Stomach (tissue), 9 donors: ENCODE measurements around the gene FBXO38. TPM values are rescaled to one million over a fixed set of nuclear protein-coding genes. Genes with fewer than 3 reads are reported as not detected.

Experiments
- DNase-seq, 2 donors: peaks; one replicate each; pipeline versions ENCODE4 v3.0.0 to v3.0.0-alpha.2; 2013 to 2019
- H3K27ac ChIP-seq, 5 donors: fragments of 200-600 bp in 4 of 5; sonication (generic) in 4 of 5; one replicate each; pipeline ENCODE4 v1.5.1; 2013 to 2019; ENCODE audit warnings: mild to moderate bottlenecking in 1 of 5, moderate library complexity in 1 of 5
- H3K27me3 ChIP-seq, 3 donors: fragments of 200-600 bp; sonication (generic); one replicate each; pipeline ENCODE4 v1.5.1; 2017 to 2019; ENCODE audit warnings: mixed run types in 1 of 3
- H3K36me3 ChIP-seq, 4 donors: fragments of 200-600 bp; sonication (generic); 1 replicate in 3 of 4; 2 replicates in 1 of 4; pipeline ENCODE4 v1.5.1; 2016 to 2019
- H3K4me1 ChIP-seq, 4 donors: fragments of 200-600 bp; sonication (generic); one replicate each; pipeline ENCODE4 v1.5.1; 2016 to 2019
- H3K4me3 ChIP-seq, 4 donors: fragments of 200-600 bp; sonication (generic) in 3 of 4; one replicate each; pipeline ENCODE4 v1.5.1; 2016 to 2019; ENCODE audit warnings: mild to moderate bottlenecking in 1 of 4
- H3K9me3 ChIP-seq, 4 donors: fragments of 200-600 bp; sonication (generic); one replicate each; pipeline ENCODE4 v1.5.1; 2016 to 2019
- EP300 ChIP-seq: sonication (generic); formaldehyde crosslinking; IDR thresholded peaks from one replicate; pipeline ENCODE4 v1.6.1; 2017; ENCODE audit warnings: antibody characterized with exemption
- POLR2A ChIP-seq, 4 donors: fragments of 450-650 bp; IDR thresholded peaks; one replicate each; pipeline ENCODE4 v1.6.1; 2016; ENCODE audit warnings: antibody characterized with exemption in 4 of 4, control low read depth in 2 of 4, mild to moderate bottlenecking in 1 of 4, moderate library complexity in 1 of 4
- POLR2AphosphoS5 ChIP-seq, 3 donors: sonication (generic); formaldehyde crosslinking; IDR thresholded peaks; one replicate each; pipeline ENCODE4 v1.6.1; 2016; ENCODE audit warnings: antibody characterized with exemption in 3 of 3
- WGBS, 5 donors: extraction: QIAGEN DNeasy Blood & Tissue Kit in 3 of 5; methylation state at CpG; one replicate each; pipeline versions ENCODE4 v1.1.5 to v1.1.7; 2013 to 2018; 5-methylcytosine and 5-hydroxymethylcytosine counted together
- intact Hi-C: fragments of 100-400 bp; cut with DNase I; formaldehyde crosslinking; loops from one replicate; pipeline ENCODE4 v1.15.1; 2023; ENCODE audit warnings: low total_unique reads
- polyA plus RNA-seq, 3 donors: library from polyadenylated mRNA; stranded (reverse); fragments of 200-250 nt; gene quantifications; one replicate each; pipeline ENCODE4 v1.2.3, GENCODE V29; 2013
- total RNA-seq, 5 donors: library from RNA; depleted of rRNA; stranded (reverse); fragments of >200 nt; gene quantifications; one replicate each; pipeline versions ENCODE4 v1.1.0 to v1.2.3, GENCODE V29; 2014 to 2016
- TF ChIP-seq, protein P1 (sequence below), 7 experiments: fragments of 450-650 bp in 4 of 7; fragments of 200-600 bp in 3 of 7; sonication (generic) in 3 of 7; IDR thresholded peaks; one replicate each; pipeline ENCODE4 v1.5.1; 2016 to 2019; ENCODE audit warnings: antibody characterized with exemption in 7 of 7, control low read depth in 2 of 7, mild to moderate bottlenecking in 1 of 7
- donor health status: healthy with polysubstance abuse.
- donor health status: Bipolar disorder and iron deficiency.
- donor health status: healthy.

The FBXO38 gene
- total and polyA plus RNA-seq, 8 donors: 10.7 to 119 (median 16.6) TPM

DNA sequence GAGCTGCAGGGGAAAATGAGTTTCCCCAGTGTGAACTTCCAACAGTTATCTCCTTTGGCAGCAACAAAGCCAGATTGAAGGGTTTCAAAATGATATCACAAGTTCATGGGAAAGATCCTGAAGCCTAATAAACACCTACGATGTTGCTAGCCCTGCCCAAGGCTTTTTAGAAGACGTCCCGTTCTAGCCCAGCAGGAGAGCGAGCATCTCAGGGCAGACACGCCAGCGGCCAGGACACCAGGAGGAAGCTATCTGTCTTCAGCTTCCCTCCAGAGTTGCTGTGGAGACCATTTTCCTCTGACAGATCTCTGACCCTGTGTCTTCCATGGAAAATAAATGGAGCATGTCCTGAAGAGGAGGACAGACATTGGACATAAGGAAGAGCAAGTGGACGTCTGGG, 98.4 kb downstream of the FBXO38 start:
- intact Hi-C loops: no loop called here
- WGBS, 5 donors: 64 to 81% (median 70%) methylated on average over 7 of the region's 7 CpGs

DNA sequence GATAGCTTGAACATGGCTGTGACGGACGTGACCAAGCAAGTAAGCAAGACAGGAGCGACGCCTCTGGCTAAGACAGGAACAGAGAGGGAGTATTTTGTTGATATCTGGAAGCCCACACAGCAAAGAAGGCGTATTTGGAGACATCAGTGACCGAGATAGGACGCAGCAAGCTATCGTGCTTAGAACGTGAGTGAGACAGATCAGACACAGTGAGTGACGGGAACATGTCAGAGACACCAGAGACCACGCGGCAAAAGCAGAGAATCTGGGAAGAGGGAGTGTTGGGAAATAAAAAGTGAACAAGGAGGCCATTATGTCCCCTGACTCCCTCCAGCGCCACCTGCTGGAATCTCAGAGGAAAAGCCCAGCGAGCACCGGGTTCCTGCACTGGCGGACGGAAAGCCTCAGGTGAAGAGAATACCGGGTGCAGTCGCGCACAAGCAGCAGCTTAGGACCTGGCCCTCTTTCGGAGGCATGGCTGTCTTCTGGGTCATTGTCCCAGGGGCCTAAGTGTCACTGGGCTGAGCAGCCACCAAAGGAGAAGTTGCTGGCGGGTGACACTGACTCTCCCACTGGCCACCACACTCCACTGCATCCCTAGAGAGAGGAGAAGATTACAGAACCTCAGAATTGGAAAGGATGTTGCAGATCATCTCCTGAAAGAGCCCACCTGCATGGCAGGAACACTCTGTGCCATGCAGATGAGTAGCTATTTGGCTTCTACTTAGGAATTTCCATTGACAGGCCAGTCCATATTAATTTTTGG, 99.1 kb downstream of the FBXO38 start:
- TF ChIP-seq, protein P1, sequence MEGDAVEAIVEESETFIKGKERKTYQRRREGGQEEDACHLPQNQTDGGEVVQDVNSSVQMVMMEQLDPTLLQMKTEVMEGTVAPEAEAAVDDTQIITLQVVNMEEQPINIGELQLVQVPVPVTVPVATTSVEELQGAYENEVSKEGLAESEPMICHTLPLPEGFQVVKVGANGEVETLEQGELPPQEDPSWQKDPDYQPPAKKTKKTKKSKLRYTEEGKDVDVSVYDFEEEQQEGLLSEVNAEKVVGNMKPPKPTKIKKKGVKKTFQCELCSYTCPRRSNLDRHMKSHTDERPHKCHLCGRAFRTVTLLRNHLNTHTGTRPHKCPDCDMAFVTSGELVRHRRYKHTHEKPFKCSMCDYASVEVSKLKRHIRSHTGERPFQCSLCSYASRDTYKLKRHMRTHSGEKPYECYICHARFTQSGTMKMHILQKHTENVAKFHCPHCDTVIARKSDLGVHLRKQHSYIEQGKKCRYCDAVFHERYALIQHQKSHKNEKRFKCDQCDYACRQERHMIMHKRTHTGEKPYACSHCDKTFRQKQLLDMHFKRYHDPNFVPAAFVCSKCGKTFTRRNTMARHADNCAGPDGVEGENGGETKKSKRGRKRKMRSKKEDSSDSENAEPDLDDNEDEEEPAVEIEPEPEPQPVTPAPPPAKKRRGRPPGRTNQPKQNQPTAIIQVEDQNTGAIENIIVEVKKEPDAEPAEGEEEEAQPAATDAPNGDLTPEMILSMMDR (IDR thresholded peaks at IDR 0.05): peak in 5 of 7 experiments; percentile 54 to 68 (median 55)
- TF ChIP-seq EP300: no peak
- no peak for TF ChIP-seq POLR2A (IDR thresholded peaks at IDR 0.05)
- TF ChIP-seq POLR2AphosphoS5 (IDR thresholded peaks at IDR 0.05): no peak
- peak; percentile 58 to 79 for DNase-seq
- peaks cover 0 to 3% (median 0%) of the 10 kb centered on the region in 4 donors for H3K4me1 ChIP-seq
- no peaks in the 10 kb centered on the region for H3K36me3 ChIP-seq
- H3K27ac ChIP-seq: no peak overlapping the region
- no peak overlapping the region for H3K4me3 ChIP-seq
- intact Hi-C loops: no loop called here
- H3K27me3 ChIP-seq: peaks cover 0 to 11% (median 0%) of the 10 kb centered on the region in 3 donors
- WGBS, 5 donors: 39 to 51% (median 41%) methylated on average over 22 of the region's 22 CpGs
- H3K9me3 ChIP-seq: no peaks in the 10 kb centered on the region

More for the DNA sequence above, 98.4 kb downstream of the FBXO38 start:
- Histone ChIP-seq H3K27ac (no peak overlapping the region), H3K4me1 (peaks cover 0 to 3% (median 0%) of the 10 kb centered on the region in 4 donors), H3K9me3 (no peaks in the 10 kb centered on the region), H3K4me3 (no peak overlapping the region), H3K36me3 (no peaks in the 10 kb centered on the region), H3K27me3 (peaks cover 0 to 11% (median 0%) of the 10 kb centered on the region in 3 donors)
- no peak for DNase-seq
- TF ChIP-seq POLR2A (IDR thresholded peaks at IDR 0.05) (no peak), POLR2AphosphoS5 (IDR thresholded peaks at IDR 0.05) (no peak), EP300 (no peak)
- TF ChIP-seq, protein P1 (IDR thresholded peaks at IDR 0.05): no peak

DNA sequence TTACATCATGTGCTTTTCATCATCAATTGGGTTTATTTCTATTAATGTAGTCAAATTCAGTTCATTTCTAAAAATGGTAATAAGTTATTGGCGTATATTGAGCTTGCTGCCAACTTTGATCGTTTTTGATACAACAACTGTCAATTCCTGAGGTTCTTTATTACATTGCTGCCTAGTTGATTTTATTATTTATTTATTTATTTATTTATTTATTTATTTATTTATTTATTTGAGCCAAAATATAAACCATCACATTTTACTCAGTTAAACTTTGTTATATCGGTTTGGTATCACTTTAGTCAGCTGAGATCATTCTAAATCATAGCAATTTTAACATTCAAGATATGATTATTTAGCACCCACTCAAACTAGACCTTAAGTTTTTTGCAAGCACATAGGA, 100.0 kb downstream of the FBXO38 start:
- intact Hi-C loops: no loop called here
- DNase-seq: no peak
- Histone ChIP-seq H3K4me1 (peaks cover 0 to 3% (median 0%) of the 10 kb centered on the region in 4 donors), H3K36me3 (no peaks in the 10 kb centered on the region), H3K4me3 (no peak overlapping the region), H3K9me3 (no peaks in the 10 kb centered on the region), H3K27me3 (peaks cover 0 to 11% (median 0%) of the 10 kb centered on the region in 3 donors), H3K27ac (no peak overlapping the region)
- 90 to 95% (median 91%) methylated on average over 3 of the region's 3 CpGs for WGBS, 5 donors
- TF ChIP-seq, protein P1 (IDR thresholded peaks at IDR 0.05): no peak
- no peak for TF ChIP-seq POLR2AphosphoS5 (IDR thresholded peaks at IDR 0.05)
- TF ChIP-seq POLR2A (IDR thresholded peaks at IDR 0.05): no peak
- TF ChIP-seq EP300: no peak

DNA sequence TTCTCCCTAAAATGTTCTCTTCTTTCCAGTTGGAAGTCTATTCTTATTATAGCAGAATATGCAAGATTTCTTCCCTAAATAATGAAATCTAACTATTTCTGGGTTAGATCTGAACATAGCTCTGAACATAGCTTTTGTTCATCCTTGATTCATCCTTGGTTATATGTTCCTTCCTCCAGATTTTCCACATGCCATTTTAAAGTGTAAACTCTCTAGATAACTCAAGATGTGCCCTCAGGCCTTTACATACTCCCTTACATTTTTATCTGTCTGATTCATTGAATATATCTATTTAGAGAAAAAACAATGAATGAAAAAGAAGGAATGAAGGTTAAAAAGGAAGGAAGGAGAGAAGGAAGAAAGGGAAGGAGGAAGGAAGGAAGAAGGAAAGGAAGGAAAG, 100.9 kb downstream of the FBXO38 start:
- peaks cover 0 to 4% (median 1%) of the 10 kb centered on the region in 4 donors for H3K4me1 ChIP-seq
- no peaks in the 10 kb centered on the region for H3K9me3 ChIP-seq
- DNase-seq: no peak
- TF ChIP-seq POLR2A (IDR thresholded peaks at IDR 0.05) (no peak), EP300 (no peak), POLR2AphosphoS5 (IDR thresholded peaks at IDR 0.05) (no peak)
- TF ChIP-seq, protein P1 (IDR thresholded peaks at IDR 0.05): no peak
- peaks cover 0 to 11% (median 0%) of the 10 kb centered on the region in 3 donors for H3K27me3 ChIP-seq
- intact Hi-C loops: no loop called here
- no peaks in the 10 kb centered on the region for H3K36me3 ChIP-seq
- no peak overlapping the region for H3K4me3 ChIP-seq
- H3K27ac ChIP-seq: no peak overlapping the region
